SJSA1 (cell line): ENCODE results near the gene RTKN2. TPM values are rescaled to one million over a fixed set of nuclear protein-coding genes. Genes with fewer than 3 reads are reported as not detected.
"Not testable (repeated sequence)": the region's sequence is repeated elsewhere in the genome, so short reads cannot be mapped to it uniquely, and the experiment has no call there.

Experiments
- DNase-seq, 2 experiments: peaks; one replicate each; pipeline ENCODE4 v3.0.0-alpha.2; 2015 to 2020; ENCODE audit warnings: low spot score in 2 of 2, low read depth in 1 of 2
- H3K27ac ChIP-seq: fragments of 250-450 bp; sonication (Bioruptor Pico); 2 replicates; pipeline ENCODE4 v1.5.1; 2020; ENCODE audit warnings: mild to moderate bottlenecking, moderate library complexity
- H3K27me3 ChIP-seq: fragments of 250-450 bp; sonication (Bioruptor Pico); replicated peaks from 2 replicates; pipeline ENCODE4 v1.5.1; 2020; ENCODE audit warnings: mild to moderate bottlenecking, moderate library complexity
- H3K36me3 ChIP-seq: fragments of 250-450 bp; sonication (Bioruptor Pico); 2 replicates; pipeline ENCODE4 v1.5.1; 2020; ENCODE audit warnings: mild to moderate bottlenecking
- H3K4me1 ChIP-seq: fragments of 250-450 bp; sonication (Bioruptor Pico); replicated peaks from 2 replicates; pipeline ENCODE4 v1.6.1; 2021; ENCODE audit warnings: mild to moderate bottlenecking
- H3K4me3 ChIP-seq: fragments of 250-450 bp; sonication (Bioruptor Pico); 2 replicates; pipeline ENCODE4 v1.5.1; 2020; ENCODE audit warnings: mild to moderate bottlenecking
- H3K9me3 ChIP-seq: fragments of 250-450 bp; sonication (Bioruptor Pico); replicated peaks from 2 replicates; pipeline ENCODE4 v1.5.1; 2020; ENCODE audit warnings: mild to moderate bottlenecking
- total RNA-seq: library from RNA; depleted of rRNA; stranded (reverse); fragments of >200 nt; shearing (Covaris generic); gene quantifications from 2 replicates; pipeline ENCODE4 v1.2.3, GENCODE V29; 2014; rRNA removed

The RTKN2 gene
- total RNA-seq: 3.3 and 6.5 TPM in 2 replicates

- Histone ChIP-seq H3K4me1 (peaks cover 22% of the 10 kb centered on the region), H3K27ac (peak within 1 kb of the TSS; percentile 18), H3K4me3 (peak within 1 kb of the TSS; percentile 55), H3K36me3 (no peaks in the 10 kb centered on the region), H3K9me3 (no peaks in the 10 kb centered on the region), H3K27me3 (no peaks in the 10 kb centered on the region)
- peak; percentile 74 to 79 for DNase-seq
Measured at GRCh38 chr10:62268399-62269114, at the start of gene RTKN2. RTKN2 (minus strand) TSS chr10:62268844; CDS start chr10:62268610, 234 bp downstream.

- Histone ChIP-seq H3K27me3 (no peaks in the 10 kb centered on the region), H3K4me3 (no peak overlapping the region), H3K4me1 (no peaks in the 10 kb centered on the region), H3K9me3 (no peaks in the 10 kb centered on the region), H3K27ac (no peak overlapping the region), H3K36me3 (no peaks in the 10 kb centered on the region)
- DNase-seq: no peak
Measured at GRCh38 chr10:62317257-62317656, 48.6 kb upstream of the RTKN2 start.

GRCh38 chr10:62309254-62309653 lies 40.6 kb upstream of the RTKN2 start:
- no peak overlapping the region for H3K27ac ChIP-seq
- H3K9me3 ChIP-seq: no peaks in the 10 kb centered on the region
- DNase-seq: no peak
- 0 out of 2 replicates have a peak, but pooled peaks cover 3% of the 10 kb centered on the region for H3K27me3 ChIP-seq
- no peaks in the 10 kb centered on the region for H3K36me3 ChIP-seq
- no peak overlapping the region for H3K4me3 ChIP-seq
- H3K4me1 ChIP-seq: no peaks in the 10 kb centered on the region

GRCh38 chr10:62308101-62308500 lies 39.5 kb upstream of the RTKN2 start:
- H3K9me3 ChIP-seq: no peaks in the 10 kb centered on the region
- no peaks in the 10 kb centered on the region for H3K4me1 ChIP-seq
- no peak overlapping the region for H3K4me3 ChIP-seq
- H3K27ac ChIP-seq: no peak overlapping the region
- H3K27me3 ChIP-seq: 0 out of 2 replicates have a peak, but pooled peaks cover 3% of the 10 kb centered on the region
- H3K36me3 ChIP-seq: no peaks in the 10 kb centered on the region
- no peak for DNase-seq

GRCh38 chr10:62307635-62308034 lies 39.0 kb upstream of the RTKN2 start:
- H3K36me3 ChIP-seq: no peaks in the 10 kb centered on the region
- DNase-seq: no peak
- H3K27ac ChIP-seq: no peak overlapping the region
- no peak overlapping the region for H3K4me3 ChIP-seq
- H3K27me3 ChIP-seq: 0 out of 2 replicates have a peak, but pooled peaks cover 3% of the 10 kb centered on the region
- no peaks in the 10 kb centered on the region for H3K9me3 ChIP-seq
- no peaks in the 10 kb centered on the region for H3K4me1 ChIP-seq

GRCh38 chr10:62306663-62307062 lies 38.0 kb upstream of the RTKN2 start:
- Histone ChIP-seq H3K4me3 (no peak overlapping the region), H3K4me1 (no peaks in the 10 kb centered on the region), H3K27ac (no peak overlapping the region), H3K9me3 (no peaks in the 10 kb centered on the region), H3K27me3 (0 out of 2 replicates have a peak, but pooled peaks cover 3% of the 10 kb centered on the region), H3K36me3 (no peaks in the 10 kb centered on the region)
- DNase-seq: no peak

- Histone ChIP-seq H3K27me3 (0 out of 2 replicates have a peak, but pooled peaks cover 3% of the 10 kb centered on the region), H3K27ac (no peak overlapping the region), H3K4me3 (no peak overlapping the region), H3K36me3 (no peaks in the 10 kb centered on the region), H3K4me1 (no peaks in the 10 kb centered on the region), H3K9me3 (no peaks in the 10 kb centered on the region)
- DNase-seq: no peak
Measured at GRCh38 chr10:62305813-62306212, 37.2 kb upstream of the RTKN2 start.

GRCh38 chr10:62303922-62304321 lies 35.3 kb upstream of the RTKN2 start:
- Histone ChIP-seq H3K36me3 (no peaks in the 10 kb centered on the region), H3K9me3 (no peaks in the 10 kb centered on the region), H3K27me3 (0 out of 2 replicates have a peak, but pooled peaks cover 3% of the 10 kb centered on the region), H3K4me3 (no peak overlapping the region), H3K4me1 (no peaks in the 10 kb centered on the region), H3K27ac (no peak overlapping the region)
- DNase-seq: no peak

- H3K27ac ChIP-seq: no peak overlapping the region
- H3K36me3 ChIP-seq: no peaks in the 10 kb centered on the region
- H3K4me3 ChIP-seq: no peak overlapping the region
- no peaks in the 10 kb centered on the region for H3K4me1 ChIP-seq
- no peaks in the 10 kb centered on the region for H3K27me3 ChIP-seq
- no peaks in the 10 kb centered on the region for H3K9me3 ChIP-seq
- no peak for DNase-seq
Measured at GRCh38 chr10:62302760-62303159, 34.1 kb upstream of the RTKN2 start.

GRCh38 chr10:62297857-62298256 lies 29.2 kb upstream of the RTKN2 start:
- Histone ChIP-seq H3K4me3 (no peak overlapping the region), H3K9me3 (no peaks in the 10 kb centered on the region), H3K27me3 (no peaks in the 10 kb centered on the region)

GRCh38 chr10:62284221-62284620 lies 15.6 kb upstream of the RTKN2 start:
- H3K4me3 ChIP-seq: no peak overlapping the region

More at GRCh38 chr10:62297857-62298256, 29.2 kb upstream of the RTKN2 start:
- Histone ChIP-seq H3K4me1 (no peaks in the 10 kb centered on the region), H3K27ac (no peak overlapping the region), H3K36me3 (no peaks in the 10 kb centered on the region)
- no peak for DNase-seq

GRCh38 chr10:62281348-62281747 lies 12.7 kb upstream of the RTKN2 start:
- not testable (repeated sequence) for H3K4me3 ChIP-seq, H3K27ac ChIP-seq, H3K27me3 ChIP-seq, H3K4me1 ChIP-seq, H3K9me3 ChIP-seq, H3K36me3 ChIP-seq, DNase-seq

More at GRCh38 chr10:62284221-62284620, 15.6 kb upstream of the RTKN2 start:
- Histone ChIP-seq H3K27ac (no peak overlapping the region), H3K36me3 (no peaks in the 10 kb centered on the region), H3K4me1 (no peaks in the 10 kb centered on the region), H3K9me3 (no peaks in the 10 kb centered on the region), H3K27me3 (no peaks in the 10 kb centered on the region)
- DNase-seq: no peak

- H3K4me3 ChIP-seq, H3K36me3 ChIP-seq, H3K27me3 ChIP-seq, DNase-seq, H3K4me1 ChIP-seq, H3K27ac ChIP-seq, H3K9me3 ChIP-seq: not testable (repeated sequence)
Measured at GRCh38 chr10:62280392-62280791, 11.7 kb upstream of the RTKN2 start.

- Histone ChIP-seq H3K4me3 (no peak overlapping the region), H3K27ac (no peak overlapping the region), H3K4me1 (peaks cover 4% of the 10 kb centered on the region), H3K27me3 (no peaks in the 10 kb centered on the region), H3K9me3 (no peaks in the 10 kb centered on the region), H3K36me3 (no peaks in the 10 kb centered on the region)
- peak in 1 of 2 experiments; percentile 22 for DNase-seq
Measured at GRCh38 chr10:62278441-62278910, 9.8 kb upstream of the RTKN2 start.
